OCI-M2 (cell line): ENCODE results near the gene RNF227.

Experiments used
- DNase-seq: peaks from one replicate; lab custom pipeline; 2025; ENCODE audit not compliant: unreplicated experiment; lab: John Stamatoyannopoulos, UW

The RNF227 gene

DNA sequence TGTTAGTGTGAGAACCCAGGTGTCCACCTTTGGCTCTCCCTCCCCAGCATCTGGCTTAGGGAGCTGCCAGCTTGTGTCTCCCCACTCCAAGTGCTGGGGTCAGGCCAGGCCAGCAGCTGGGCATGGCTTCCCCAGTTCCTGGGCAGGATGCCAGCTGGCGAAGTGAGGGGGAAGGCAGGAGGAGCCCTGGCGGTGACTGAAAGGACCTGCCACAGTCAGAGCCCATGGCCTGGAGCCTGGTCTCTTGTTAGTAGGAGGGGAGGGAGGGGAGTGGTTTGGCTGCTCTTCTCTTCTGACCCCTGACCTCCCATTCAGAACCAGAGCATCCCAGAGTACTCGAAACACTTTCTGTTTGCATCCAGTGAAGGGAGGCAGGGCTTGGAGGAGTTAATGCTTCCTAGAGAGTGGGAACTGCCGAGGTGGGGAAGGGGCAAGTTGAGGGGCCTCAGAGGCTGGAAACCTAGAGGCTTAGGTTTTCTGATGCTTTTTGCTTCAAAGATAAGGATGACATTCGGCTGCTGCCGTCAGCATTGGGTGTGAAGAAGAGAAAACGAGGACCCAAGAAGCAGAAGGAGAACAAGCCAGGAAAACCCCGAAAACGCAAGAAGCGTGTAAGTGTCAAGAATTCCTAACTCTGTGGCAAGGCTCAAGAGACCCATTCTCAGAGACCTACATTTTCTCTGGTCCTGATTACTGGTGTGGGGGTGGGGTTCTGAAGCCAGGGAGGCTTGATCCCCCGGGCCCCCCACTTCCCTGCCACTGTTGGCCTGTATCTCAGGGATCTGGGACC, 26.7 kb downstream of the RNF227 start:
- no peak for DNase-seq

- DNase-seq = no peak
Measured at GRCh38 chr17:7888184-7888920, 27.7 kb downstream of the RNF227 start, which contains the start of gene CHD3. CHD3 (plus strand) TSS chr17:7888789; CDS start chr17:7889001, 212 bp downstream.

DNA sequence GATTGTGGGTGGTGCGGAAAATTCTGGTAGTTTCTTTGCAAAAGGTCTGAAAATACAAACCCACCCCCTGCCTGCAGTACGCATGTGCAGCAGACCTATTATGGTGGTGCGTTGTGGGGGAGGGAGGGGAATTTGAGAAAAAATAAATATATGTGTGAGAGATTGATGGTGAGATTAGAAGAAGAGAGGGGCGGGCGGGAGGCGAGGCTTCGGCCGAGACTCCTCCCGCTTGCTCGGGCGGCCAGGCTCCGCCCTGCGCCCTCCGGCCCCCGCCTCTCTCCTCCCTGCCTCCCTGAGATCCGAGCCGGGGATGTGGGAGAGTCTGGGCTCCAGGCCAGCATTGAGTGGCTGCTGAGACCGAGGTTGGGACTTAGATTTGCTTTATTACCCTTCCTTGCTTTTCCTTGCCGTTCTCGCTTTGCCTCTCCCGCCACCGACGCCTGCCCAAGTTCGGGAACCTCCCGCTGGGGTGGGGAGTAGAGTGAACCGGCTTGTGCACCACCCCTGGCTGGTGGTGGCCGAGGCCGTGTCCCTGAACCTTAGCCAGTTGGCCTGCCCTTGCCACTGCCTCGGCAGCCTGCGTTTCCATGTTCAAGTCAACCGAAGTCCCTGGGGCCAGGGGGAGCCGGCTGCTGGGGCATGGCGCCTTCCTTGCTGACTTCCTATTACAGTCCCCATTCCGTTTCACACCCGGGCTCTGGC, 28.5 kb downstream of the RNF227 start:
- no peak for DNase-seq

- no peak for DNase-seq
Measured at GRCh38 chr17:7887038-7887481, 29.0 kb downstream of the RNF227 start.

DNA sequence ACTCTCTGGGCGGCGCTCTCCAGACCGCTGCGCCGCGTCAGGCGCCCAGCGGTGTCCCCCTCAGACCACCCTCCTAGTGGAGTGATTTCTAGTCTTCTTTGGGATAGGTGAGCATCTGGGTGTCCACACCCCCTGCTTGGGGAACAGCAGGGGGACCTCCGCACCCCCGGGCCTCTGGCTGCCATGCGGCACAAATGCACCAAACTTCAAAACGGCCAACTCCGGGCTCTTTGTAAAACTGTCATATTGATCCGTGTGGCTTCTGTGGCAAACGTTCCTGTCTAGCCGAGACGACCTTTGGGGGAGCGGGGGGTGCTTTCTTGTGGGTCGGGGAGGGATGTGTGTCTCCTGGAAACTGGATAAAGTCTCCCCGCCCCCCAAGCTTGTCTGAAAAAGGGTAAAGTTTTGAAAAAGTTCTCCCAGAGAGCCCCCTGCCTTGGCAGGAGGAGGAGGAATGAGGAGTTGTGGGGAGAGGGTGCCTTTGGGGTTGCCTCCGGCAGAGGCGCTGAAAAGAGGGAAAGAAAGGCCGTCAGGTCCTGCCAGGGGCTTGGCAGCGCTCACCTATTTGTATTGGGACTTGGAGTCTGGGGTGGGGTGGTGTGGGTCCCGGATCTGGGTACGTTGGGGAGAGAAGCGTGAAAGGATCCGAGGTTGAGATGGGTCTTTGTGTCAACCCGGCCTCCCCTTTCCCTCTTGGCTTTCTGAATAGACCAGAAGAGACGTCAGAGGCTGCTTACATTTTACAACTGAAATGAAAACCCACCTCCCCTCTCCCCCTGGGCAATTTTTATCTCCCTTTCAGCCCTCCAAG, 29.7 kb downstream of the RNF227 start:
- no peak for DNase-seq

- DNase-seq = no peak
Measured at GRCh38 chr17:7885367-7886226, 30.5 kb downstream of the RNF227 start.

DNA sequence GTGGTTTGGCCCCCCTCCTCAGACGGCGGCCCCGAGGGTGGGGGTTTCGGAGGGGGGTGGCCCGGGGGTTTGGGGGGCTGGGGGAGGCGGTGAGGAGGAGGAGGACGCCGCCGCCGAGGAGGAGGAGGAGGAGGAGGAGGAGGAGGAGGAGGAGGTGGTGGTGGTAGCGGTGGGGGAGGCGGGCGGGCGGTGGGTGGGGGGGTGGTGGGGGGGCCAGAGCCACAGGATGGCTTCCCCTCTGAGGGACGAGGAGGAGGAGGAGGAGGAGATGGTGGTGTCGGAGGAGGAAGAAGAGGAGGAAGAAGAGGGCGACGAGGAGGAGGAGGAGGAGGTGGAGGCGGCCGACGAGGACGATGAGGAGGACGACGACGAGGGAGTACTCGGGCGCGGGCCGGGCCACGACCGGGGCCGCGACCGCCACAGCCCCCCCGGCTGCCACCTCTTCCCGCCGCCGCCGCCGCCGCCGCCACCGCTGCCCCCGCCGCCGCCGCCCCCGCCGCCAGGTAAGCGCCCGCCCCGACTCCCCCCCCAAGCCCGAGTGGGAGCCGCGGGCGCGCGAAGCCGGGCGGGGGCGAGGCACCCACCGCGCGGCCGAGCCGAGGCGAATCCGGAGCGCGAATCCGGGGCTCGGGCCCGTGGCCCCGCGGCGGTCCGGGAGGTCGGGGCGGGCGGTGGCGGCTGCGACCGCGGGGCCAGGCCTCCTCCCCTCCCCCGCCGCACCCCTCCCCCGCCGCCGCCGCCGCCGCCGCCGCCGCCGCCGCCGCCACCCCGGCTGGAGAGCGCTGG, 31.3 kb downstream of the RNF227 start:
- no peak for DNase-seq

GRCh38 chr17:7883781-7884386, 32.2 kb downstream of the RNF227 start:
- DNase-seq = no peak

DNA sequence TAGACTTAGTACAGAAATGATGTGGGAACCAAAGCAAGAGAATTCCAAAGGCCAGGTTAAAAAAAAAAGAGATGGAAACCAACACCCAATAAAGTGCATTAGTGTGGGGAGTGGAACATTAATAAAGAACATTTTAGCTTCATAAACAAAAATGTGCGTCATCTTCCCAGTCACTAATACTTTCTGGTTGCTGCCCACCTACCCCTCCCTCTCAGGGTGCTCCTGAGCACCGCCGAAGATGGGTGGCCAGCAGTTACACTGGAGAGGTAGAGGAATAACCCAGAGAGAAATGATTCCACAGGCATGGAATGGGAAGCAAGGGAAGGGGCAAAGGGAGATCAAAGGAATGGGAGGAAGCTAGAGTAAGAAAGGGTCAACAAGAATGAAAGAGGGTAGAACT, 33.5 kb downstream of the RNF227 start:
- no peak for DNase-seq

DNA sequence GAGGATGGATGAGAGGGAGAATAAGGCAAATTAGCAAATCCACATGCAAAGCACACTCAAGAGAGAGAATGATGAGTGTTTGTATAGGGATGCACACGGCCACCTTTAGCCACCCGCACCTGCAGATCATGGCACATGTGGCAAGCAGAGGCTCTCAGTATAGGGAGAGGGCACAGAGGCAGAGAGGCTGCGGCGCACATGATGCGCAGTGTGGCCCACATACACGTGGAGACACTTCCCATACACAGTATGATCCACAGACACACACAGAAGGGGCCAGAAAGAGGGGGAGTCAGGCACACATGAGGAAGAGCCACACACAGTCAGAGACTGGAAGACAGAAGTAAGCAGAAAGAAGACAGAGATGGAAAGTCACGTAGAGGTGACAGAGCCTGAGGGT, 34.0 kb downstream of the RNF227 start:
- DNase-seq = no peak

GRCh38 chr17:7881276-7882054, 34.6 kb downstream of the RNF227 start:
- no peak for DNase-seq

DNA sequence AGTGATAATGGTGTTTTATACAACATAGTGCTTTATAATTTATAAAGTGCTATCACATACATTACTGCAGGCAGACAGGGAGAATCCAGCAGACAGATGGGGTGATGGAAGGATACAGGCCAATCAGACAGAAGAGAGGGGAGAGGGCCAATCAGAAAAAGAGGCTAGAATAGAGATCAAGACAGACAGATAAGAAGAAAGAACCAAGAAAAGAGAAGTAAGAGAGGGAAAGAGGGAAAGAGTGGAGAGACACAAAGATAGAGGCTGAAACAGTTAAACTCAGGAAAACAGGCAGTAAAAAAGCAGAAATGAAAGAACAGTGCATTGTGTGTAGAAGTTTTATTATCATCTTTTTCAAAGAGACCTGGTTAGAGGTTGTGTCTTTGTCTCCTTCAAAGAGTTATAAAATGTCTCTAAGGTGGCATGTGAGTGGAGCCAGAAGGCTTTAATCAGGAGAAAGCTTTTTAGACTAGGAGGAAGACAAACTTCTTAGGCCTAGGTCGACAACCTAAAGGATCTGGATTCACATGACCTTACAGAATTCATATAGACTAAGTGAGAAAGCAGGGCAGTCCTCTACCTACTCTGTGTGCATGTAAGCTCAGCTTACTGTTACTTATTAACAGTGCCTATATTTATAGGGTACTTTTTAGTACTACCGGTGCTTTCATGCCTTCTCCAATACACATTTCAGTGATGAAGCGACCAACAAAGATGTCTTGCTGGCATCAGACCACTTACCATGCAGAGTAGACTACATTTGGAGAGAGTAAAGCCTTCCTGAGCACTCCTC, 35.8 kb downstream of the RNF227 start:
- DNase-seq = no peak

DNA sequence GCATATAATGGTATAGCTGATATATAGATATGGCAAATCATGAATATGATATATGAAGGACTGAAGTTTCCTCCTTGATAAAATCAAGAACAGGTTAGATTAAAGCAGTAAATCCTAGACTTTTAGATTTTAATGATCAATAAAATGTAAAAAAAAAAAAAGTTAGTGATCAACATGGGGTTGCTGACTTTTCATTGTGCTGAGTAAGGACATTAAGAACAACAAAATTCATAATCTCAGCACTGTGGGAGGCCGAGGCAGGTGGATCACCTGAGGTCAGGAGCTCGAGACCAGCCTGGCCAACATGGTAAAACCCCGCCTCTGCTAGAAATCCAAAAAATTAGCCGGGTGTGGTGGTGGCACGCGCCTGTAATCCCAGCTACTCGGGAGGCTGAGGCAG, 37.9 kb downstream of the RNF227 start:
- no peak for DNase-seq

DNA sequence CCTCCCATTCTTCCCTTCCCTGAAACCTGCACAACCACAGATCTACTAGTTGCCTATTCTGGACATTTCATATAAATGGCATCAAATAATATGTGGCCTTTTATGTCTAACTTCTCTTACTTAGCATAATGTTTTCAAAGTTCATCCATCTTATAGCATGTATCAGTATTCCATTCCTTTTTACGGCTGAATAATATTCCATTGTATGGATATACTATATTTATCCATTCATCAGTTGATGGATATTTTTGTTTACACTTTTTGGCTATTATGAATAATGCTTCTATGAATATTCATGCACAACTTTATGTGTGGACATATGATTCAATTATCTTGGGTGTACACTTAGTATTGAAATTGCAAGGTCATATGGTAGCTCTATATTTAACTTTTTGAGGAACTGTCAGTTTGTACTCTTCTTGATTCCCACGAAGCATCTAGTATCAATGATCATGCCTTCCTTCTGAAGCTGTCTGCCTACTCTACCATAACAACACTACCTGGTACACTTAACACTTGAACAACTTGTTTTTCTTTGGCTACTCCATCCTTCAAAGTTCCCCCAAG, 40.2 kb downstream of the RNF227 start:
- no peak for DNase-seq

- no peak for DNase-seq
Measured at GRCh38 chr17:7873051-7873450, 43.0 kb downstream of the RNF227 start.

GRCh38 chr17:7867881-7868329, 48.2 kb downstream of the RNF227 start:
- DNase-seq = no peak
